GM18508 (cell line): ENCODE measurements around the gene BCL7C.
"Not testable (repeated sequence)": the region's sequence is repeated elsewhere in the genome, so short reads cannot be mapped to it uniquely, and the experiment has no call there.

Experiments used
- ATAC-seq: cut with Tn5 transposase; IDR thresholded peaks from one replicate; pipeline ENCODE4 v1.9.1; 2021; ENCODE audit warnings: moderate number of reproducible peaks; ENCODE audit not compliant: insufficient read depth, unreplicated experiment

The BCL7C gene

GRCh38 chr16:30874244-30874820 lies 19.5 kb downstream of the BCL7C start:
- ATAC-seq, result no peak

DNA sequence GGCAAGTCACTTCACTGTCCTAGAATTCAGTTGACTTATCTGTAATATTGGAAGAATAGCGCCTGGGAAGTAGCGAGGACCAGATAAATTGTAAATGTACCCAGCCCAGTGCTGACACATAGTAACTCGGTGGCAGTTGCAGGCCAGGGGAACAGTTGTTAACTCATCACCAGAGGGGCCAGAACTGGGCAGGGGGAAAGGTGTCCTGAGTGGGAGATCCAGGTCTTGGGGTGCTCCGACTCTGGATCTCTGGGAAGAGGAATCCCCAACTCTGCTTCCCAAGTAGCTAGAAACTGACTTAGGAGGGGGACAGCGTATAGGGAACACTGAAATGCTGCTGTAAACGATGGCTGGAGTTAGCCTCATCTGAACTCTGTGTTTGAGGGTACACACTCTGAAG lies 23.0 kb downstream of the BCL7C start:
- ATAC-seq, result no peak

GRCh38 chr16:30867747-30868146 lies 26.1 kb downstream of the BCL7C start:
- ATAC-seq, result no peak

DNA sequence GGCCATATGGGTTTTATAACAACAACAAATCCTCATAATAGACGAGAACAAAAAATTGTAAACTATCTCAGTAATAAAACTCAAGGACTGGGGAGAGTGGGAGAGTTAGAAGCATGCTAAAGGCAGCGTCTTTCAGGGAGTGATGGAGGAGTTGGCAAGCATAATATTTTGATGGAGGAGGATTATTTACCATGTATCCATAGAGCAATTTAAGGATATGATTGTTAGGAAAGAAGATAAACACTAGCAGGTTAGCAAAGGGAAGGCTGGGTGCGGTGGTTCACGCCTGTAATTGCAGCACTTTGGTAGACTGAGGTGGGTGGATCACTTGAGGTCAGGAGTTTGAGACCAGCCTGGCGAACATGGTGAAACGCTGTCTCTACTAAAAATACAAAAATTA lies 27.8 kb downstream of the BCL7C start:
- no peak for ATAC-seq

DNA sequence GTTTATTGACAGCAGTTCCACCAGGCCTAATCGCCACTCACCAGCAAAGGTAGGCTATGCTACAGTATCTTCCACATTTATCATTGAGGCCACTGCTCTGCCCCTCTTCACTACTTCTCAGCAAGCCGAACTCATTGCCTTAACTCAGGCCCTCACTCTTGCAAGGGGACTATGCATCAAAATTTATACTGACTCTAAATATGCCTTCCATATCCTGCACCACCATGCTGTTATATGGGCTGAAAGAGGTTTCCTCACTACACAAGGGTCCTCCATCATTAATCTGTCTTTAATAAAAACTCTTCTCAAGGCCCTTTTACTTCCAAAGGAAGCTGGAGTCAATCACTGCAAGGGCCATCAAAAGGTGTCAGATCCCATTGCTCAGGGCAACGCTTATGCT lies 30.7 kb downstream of the BCL7C start:
- not testable (repeated sequence) for ATAC-seq

DNA sequence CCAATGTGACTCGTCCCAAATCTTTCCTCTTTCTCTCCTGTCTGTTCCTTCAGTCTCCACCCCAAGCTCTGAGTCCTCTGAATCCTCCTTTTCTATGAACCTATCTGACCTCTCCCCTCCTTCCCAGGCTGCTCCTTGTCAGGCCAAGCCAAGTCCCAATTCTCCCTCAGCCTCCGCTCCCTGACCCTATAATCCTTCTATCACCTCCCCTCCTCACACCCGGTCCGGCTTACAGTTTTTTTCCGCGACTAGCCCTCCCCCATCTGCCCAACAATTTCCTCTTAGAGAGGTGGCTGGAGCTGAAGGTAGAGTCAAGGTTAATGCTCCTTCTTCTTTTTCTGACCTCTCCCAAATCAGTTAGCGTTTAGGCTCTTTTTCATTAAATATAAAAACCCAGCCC lies 33.1 kb downstream of the BCL7C start:
- ATAC-seq, result not testable (repeated sequence)

DNA sequence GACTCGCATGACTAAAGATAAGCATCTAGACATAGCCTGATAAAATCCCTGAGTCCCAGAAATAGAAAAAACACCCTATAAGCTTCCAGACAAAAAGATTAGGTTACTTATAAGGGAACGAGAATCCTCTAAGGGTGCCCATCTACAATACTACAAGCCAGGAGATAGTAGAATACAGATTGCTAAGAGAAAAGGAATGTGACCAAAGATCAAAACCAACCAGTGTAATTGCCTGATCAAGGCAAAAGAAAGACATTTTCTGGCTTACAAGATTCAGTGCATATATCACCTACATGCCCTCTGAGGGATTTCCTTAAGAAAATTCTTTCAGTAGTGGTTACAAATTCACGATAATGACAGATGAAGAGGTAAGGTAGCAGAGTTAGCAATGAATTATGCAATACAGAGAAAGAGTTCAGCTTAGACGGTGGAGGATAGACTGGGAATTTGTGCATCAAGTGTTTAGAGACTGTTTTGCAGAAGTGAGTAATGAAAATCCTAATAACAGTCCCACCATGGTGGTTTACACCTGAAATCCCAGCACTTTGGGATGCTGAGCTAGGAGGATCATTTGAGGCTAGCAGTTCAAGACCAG lies 35.0 kb downstream of the BCL7C start:
- no peak for ATAC-seq

DNA sequence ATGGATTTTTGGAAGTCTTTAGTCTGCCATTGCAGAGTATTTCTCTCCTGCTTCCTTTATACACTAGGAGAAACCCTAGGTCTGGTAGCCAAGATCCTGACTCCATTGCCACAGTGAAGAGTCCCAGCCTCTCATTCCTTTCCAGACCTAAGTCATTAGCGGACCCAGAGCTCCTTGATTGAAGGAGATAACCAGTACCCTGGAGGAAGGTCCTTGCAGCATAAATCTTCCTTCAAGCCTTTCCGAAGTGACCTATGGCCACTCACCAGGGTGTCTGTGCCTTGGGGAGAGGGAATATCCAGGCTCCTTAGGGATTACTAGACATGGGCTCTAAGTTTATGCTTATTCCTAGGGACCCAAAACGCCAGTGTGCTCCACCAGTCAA lies 35.8 kb downstream of the BCL7C start:
- ATAC-seq, result no peak

DNA sequence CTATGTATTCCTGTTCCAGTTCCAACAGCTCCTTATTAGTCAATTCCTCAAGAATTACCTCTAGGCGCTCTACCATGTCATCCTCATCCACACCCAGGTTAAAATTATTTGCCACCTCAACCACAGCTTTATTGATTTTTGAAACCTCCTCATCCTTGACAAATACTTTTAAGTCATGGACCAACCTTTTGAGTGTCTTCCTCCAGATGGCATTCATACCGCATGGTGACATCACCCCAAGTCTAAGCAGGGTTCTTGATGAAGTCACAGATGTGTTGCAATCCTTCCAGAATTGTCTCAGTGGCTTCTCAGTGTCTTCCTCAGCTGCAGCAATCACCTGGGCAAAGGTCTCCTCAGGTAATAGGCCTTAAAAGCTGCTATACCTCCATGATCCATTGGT lies 40.1 kb downstream of the BCL7C start:
- no peak for ATAC-seq

GRCh38 chr16:30850246-30850645 lies 43.6 kb downstream of the BCL7C start:
- ATAC-seq, result no peak

DNA sequence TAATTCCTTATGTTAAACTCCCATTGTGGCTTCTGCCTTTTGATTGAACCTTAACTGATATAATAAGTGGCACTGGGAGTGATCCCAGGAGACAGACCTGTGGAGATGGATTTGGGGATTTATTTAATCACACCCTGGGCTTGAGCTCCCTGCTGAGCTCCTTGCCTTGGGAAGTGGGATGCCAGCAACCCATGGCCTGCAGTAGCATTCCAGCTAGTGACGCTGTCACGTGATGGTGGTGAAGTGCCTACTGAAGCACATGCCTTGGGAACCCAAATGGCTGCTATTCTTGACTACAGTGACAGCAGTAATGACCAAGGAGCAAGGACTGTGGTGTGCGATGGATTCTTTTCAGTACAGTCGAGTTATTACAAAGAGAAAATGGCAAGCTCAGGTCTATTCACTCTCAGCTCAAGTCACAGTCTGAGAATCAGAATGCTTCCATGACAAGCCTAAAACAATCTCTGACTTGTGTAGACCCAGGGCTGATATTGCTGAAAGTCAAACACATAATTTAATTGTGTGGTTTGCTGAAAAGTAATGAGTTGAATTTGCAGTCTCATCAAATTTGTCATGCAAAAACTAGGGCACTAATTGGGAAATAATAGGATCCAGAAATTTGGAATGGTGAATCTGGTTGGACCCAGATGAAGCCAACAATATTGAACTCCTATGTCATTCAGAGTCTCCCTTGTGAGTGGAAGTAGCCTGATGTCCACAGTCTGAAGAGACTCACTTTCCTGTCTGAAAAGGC lies 47.1 kb downstream of the BCL7C start:
- no peak for ATAC-seq

- no peak for ATAC-seq
Observed at GRCh38 chr16:30844671-30845449, 49.0 kb downstream of the BCL7C start.

DNA sequence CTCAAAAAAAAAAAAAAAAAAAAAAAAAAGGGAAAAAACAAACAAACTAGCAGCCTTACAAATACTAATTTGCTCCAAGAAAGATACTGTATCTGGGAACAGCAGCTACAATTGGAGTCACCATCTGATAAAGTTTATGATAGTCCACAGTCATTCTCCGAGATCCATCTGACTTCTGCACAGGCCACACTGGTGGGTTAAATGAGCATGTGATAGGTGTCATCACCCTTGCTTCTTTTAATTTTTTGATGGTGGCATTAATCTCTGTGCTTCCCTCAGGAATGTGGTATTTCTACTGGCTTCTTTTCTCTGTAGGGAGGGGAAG lies 49.6 kb downstream of the BCL7C start:
- ATAC-seq, result no peak

- ATAC-seq, result no peak
Observed at GRCh38 chr16:30843501-30843900, 50.4 kb downstream of the BCL7C start.

DNA sequence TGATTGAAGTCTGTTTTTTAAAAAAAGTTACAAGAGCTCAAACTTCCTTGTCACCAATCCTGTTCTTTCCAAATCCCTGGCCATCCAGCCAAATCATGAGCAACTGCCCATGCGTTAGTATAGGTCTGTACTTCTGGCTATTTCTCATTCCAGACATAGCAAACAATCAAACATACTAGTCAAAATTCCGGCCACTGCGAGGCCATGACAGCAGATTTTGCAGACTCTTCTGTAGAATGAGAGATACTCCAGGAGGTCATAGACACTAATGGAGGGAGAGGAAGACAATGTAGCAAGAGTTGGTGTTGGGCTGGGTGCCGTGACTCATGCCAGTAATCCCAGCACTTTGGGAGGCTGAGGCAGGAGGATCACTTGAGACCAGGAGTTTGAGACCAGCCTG lies 50.9 kb downstream of the BCL7C start:
- no peak for ATAC-seq

GRCh38 chr16:30841332-30841731 lies 52.5 kb downstream of the BCL7C start:
- ATAC-seq, result no peak

DNA sequence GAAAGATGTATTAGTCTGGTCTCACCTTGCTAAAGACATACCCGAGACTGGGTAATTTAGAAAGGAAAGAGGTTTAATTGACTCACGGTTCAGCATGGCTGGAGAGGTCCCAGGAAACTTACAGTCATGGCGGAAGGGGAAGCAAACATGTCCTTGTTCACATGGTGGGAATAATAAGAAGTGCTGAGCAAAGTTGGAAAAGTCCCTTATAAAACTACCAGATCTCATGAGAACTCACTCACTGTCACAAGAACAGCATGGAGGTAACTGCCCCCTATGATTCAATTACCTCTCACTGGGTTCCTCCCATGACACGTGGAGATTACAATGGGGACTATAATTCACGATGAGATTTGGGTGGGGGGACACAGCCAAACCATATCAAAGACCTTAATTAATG lies 53.3 kb downstream of the BCL7C start:
- no peak for ATAC-seq

DNA sequence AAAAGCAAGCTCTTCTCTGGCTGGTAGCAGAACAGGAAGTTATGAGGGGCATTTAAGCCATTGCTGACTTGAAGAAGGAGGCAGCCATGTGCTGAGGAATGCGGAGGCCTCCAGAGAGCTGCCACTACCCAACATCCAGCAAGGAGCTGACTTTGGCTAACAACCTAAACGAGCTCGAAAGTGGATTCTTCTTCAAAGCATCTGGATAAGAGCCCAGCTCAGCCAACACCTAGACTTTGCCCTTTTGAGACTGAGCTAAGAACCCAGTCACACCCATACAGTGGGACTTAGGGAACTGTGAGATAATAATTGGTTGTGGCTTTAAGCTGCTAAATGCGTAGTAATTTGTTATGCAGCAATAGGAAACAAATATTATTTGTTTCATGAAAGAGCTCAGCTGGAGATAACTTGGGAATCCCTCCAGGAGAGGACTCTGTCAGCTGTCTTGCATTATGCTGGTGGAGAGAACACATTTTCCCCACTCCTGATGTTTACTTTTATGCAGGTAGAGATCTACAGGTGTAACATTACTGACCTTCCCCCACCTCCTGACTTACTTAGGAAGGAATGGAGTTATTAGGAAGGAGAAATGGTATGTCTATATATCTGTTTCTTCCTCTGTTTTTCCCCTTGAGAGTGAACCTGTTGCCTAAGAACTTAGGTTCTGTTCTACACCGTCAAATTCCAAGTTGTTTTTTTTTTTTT lies 54.2 kb downstream of the BCL7C start:
- no peak for ATAC-seq

- ATAC-seq, result no peak
Observed at GRCh38 chr16:30838876-30839471, 54.9 kb downstream of the BCL7C start.

GRCh38 chr16:30837904-30838303 lies 56.0 kb downstream of the BCL7C start:
- no peak for ATAC-seq
